Myometrial cell (primary cell): ENCODE data around the gene PCYT1B. TPM values are rescaled to one million over a fixed set of nuclear protein-coding genes. Genes with fewer than 3 reads are reported as not detected.

Experiments used
- total RNA-seq: library from RNA; depleted of rRNA; stranded (reverse); fragments of >200 nt; gene quantifications from 2 replicates; pipeline ENCODE4 v1.2.3, GENCODE V29; 2015

The PCYT1B gene
- total RNA-seq = under 0.01 and 0.18 TPM in 2 replicates

GRCh38 chrX:24647257-24648058, at the start of gene PCYT1B:
Gene PCYT1B, minus strand, starts transcription at chrX:24647347. Its CDS starts 242 bp downstream, at chrX:24647105.

DNA sequence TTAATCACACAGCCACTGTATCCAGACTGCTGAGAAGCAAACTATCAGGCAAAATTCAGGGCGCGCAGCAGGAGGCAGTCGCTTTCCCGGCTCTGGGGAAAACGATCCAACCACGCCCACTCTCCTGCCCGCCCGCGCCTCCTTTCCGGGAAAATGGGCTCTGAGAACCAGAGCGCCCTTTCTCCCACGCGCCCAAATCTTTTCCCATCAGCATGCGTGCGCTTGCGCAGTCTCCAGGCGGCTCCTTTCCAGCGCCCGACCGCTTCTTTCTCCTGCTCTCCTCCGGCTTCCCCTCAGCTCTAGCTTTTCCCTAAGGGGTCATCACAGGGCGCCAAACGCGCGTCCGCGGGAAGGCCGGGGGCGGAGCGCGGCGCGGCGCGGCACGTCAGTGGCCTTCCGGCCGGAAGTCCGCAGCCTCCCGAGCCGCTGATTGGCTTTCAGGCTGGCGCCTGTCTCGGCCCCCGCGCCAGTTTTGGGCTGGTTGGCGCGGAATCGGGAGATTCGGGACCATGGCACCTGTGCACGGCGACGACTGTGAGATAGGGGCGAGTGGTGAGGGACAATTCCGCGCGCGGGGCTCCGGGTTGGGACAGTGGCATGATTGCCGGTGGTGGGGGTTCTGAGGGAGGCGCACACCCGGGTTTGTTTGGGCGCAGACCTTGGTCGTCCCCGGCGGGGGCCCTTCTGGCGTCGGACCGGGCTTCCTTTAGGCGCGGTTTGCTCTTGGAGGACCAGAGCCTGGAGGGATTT, 46.5 kb upstream of the PCYT1B start, which contains the start of gene POLA1:
Gene POLA1, plus strand, starts transcription at position 466 of the 750 bp plus-strand sequence. Its CDS starts 44 bp downstream, at position 510.

Other genes starting within 250 kb of the PCYT1B start
- gene PDK3, start 182.1 kb downstream of the PCYT1B start, total RNA-seq = 3.2 and 5.2 TPM in 2 replicates
- 8.9 and 9.2 TPM in 2 replicates for gene POLA1, start 46.6 kb upstream of the PCYT1B start, total RNA-seq